ENCODE results near the gene CAMSAP1.

DNA sequence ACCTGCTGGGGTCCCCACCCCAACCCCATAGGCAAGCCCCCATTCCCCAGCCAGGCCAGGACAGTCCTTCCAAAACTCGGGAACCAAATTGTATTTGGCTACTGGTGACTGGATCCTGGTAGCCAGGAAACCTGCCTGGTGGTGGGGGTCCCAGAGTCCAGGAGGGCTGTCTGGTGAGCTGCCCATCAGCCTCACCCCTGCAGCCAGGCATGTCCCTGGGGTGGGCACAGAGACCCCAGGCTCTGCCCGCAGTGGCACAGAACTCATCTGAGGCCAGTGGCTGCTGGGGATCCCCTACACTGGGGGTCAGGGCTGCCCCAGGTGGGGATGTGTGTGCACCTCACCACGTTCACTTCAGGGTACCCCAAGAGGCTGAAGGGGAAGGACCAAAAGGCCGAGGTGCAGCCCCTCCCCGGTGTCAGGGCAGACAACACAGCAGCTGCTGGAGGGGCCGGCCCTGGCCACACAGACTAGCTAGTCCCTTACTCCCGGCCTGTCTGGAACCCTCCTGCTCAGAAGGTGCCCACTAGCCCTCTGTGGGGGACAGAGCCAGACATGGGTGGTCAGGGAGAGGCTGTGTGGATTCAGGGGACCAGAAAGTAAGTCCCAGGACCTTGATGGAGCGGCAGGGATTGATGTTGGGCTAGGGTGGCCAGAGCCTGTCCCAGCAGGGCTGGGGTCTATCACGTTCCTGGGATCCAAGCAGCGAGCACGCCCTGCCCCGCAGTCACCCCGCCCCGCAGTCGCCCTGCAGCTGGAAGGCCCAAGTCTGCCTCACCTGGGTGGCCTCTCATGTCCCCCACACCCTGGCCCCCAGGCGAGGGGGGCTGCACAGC lies 113.9 kb downstream of the CAMSAP1 start:
- TF ChIP-seq, protein P1, sequence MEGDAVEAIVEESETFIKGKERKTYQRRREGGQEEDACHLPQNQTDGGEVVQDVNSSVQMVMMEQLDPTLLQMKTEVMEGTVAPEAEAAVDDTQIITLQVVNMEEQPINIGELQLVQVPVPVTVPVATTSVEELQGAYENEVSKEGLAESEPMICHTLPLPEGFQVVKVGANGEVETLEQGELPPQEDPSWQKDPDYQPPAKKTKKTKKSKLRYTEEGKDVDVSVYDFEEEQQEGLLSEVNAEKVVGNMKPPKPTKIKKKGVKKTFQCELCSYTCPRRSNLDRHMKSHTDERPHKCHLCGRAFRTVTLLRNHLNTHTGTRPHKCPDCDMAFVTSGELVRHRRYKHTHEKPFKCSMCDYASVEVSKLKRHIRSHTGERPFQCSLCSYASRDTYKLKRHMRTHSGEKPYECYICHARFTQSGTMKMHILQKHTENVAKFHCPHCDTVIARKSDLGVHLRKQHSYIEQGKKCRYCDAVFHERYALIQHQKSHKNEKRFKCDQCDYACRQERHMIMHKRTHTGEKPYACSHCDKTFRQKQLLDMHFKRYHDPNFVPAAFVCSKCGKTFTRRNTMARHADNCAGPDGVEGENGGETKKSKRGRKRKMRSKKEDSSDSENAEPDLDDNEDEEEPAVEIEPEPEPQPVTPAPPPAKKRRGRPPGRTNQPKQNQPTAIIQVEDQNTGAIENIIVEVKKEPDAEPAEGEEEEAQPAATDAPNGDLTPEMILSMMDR (conservative IDR thresholded peaks at IDR 0.05 in 1 of 2, IDR thresholded peaks at IDR 0.05 in 1 of 2; ENCODE audit: low read depth in 1 of 2, low read length in 2 of 2) = no peak
- TF ChIP-seq EZH2 (IDR thresholded peaks at IDR 0.05; ENCODE audit: low read length, missing control alignments) = no peak
